ENCODE data around the gene ENOX1. TPM values are rescaled to one million over a fixed set of nuclear protein-coding genes. Genes with fewer than 3 reads are reported as not detected.

The ENOX1 gene
- total RNA-seq, 1 experiment from 2014 or later = 1.8 TPM

- no peaks in the 10 kb centered on the region for H3K9me3 Mint-ChIP-seq (ENCODE audit: unreplicated experiment)
- ChIA-PET CTCF (no interaction called here), POLR2A (no interaction called here)
- no peaks in the 10 kb centered on the region for H3K36me3 Mint-ChIP-seq (ENCODE audit: insufficient read depth, unreplicated experiment)
- TF ChIP-seq CTCF (IDR thresholded peaks at IDR 0.05; ENCODE audit: unreplicated experiment) = no peak
- no peaks in the 10 kb centered on the region for H3K27me3 Mint-ChIP-seq (ENCODE audit: insufficient read depth, unreplicated experiment)
- no TSS peak for BruUV-seq (replicated peaks)
- no peak overlapping the region for H3K4me3 Mint-ChIP-seq (ENCODE audit: unreplicated experiment)
- DNase-seq (ENCODE audit: unreplicated experiment) = no peak
- no peak overlapping the region for H3K27ac Mint-ChIP-seq (ENCODE audit: low read depth, unreplicated experiment)
- peaks cover 24% of the 10 kb centered on the region for H3K4me1 Mint-ChIP-seq (ENCODE audit: insufficient read depth, unreplicated experiment)
- intact Hi-C loops (cut with micrococcal nuclease) = no loop called here
Measured at GRCh38 chr13:43246382-43246781, 540.4 kb downstream of the ENOX1 start.

- no peaks in the 10 kb centered on the region for H3K27me3 Mint-ChIP-seq (ENCODE audit: insufficient read depth, unreplicated experiment)
- no TSS peak for BruUV-seq (replicated peaks)
- TF ChIP-seq CTCF (IDR thresholded peaks at IDR 0.05; ENCODE audit: unreplicated experiment) = no peak
- ChIA-PET POLR2A (no interaction called here), CTCF (interaction anchor here (0.6 kb wide), 1 partner anchor 149 kb away, joined by 3 read pairs; no protein-coding TSS in a partner anchor)
- intact Hi-C loops (cut with micrococcal nuclease) = no loop called here
- no peaks in the 10 kb centered on the region for H3K36me3 Mint-ChIP-seq (ENCODE audit: insufficient read depth, unreplicated experiment)
- no peak overlapping the region for H3K4me3 Mint-ChIP-seq (ENCODE audit: unreplicated experiment)
- no peak overlapping the region for H3K27ac Mint-ChIP-seq (ENCODE audit: low read depth, unreplicated experiment)
- peaks cover 24% of the 10 kb centered on the region for H3K4me1 Mint-ChIP-seq (ENCODE audit: insufficient read depth, unreplicated experiment)
- no peaks in the 10 kb centered on the region for H3K9me3 Mint-ChIP-seq (ENCODE audit: unreplicated experiment)
- DNase-seq (ENCODE audit: unreplicated experiment) = peak; percentile 45
Measured at GRCh38 chr13:43245374-43245964, 541.3 kb downstream of the ENOX1 start.

- no TSS peak for BruUV-seq (replicated peaks)
- H3K27me3 Mint-ChIP-seq (ENCODE audit: insufficient read depth, unreplicated experiment) = no peaks in the 10 kb centered on the region
- CTCF ChIA-PET = no interaction called here
- H3K4me3 Mint-ChIP-seq (ENCODE audit: unreplicated experiment) = no peak overlapping the region
- H3K4me1 Mint-ChIP-seq (ENCODE audit: insufficient read depth, unreplicated experiment) = peaks cover 24% of the 10 kb centered on the region
- intact Hi-C loops (cut with micrococcal nuclease) = no loop called here
- no peak for DNase-seq (ENCODE audit: unreplicated experiment)
- H3K27ac Mint-ChIP-seq (ENCODE audit: low read depth, unreplicated experiment) = no peak overlapping the region
- H3K9me3 Mint-ChIP-seq (ENCODE audit: unreplicated experiment) = no peaks in the 10 kb centered on the region
- POLR2A ChIA-PET = no interaction called here
- no peak for TF ChIP-seq CTCF (IDR thresholded peaks at IDR 0.05; ENCODE audit: unreplicated experiment)
- no peaks in the 10 kb centered on the region for H3K36me3 Mint-ChIP-seq (ENCODE audit: insufficient read depth, unreplicated experiment)
Measured at GRCh38 chr13:43244481-43244880, 542.3 kb downstream of the ENOX1 start.

GRCh38 chr13:43243711-43244110 lies 543.1 kb downstream of the ENOX1 start:
- no peak overlapping the region for H3K4me3 Mint-ChIP-seq (ENCODE audit: unreplicated experiment)
- no TSS peak for BruUV-seq (replicated peaks)
- no peaks in the 10 kb centered on the region for H3K9me3 Mint-ChIP-seq (ENCODE audit: unreplicated experiment)
- ChIA-PET POLR2A (no interaction called here), CTCF (no interaction called here)
- no peak overlapping the region for H3K27ac Mint-ChIP-seq (ENCODE audit: low read depth, unreplicated experiment)
- no peaks in the 10 kb centered on the region for H3K27me3 Mint-ChIP-seq (ENCODE audit: insufficient read depth, unreplicated experiment)
- DNase-seq (ENCODE audit: unreplicated experiment) = no peak
- intact Hi-C loops (cut with micrococcal nuclease) = no loop called here
- TF ChIP-seq CTCF (IDR thresholded peaks at IDR 0.05; ENCODE audit: unreplicated experiment) = no peak
- H3K4me1 Mint-ChIP-seq (ENCODE audit: insufficient read depth, unreplicated experiment) = peaks cover 24% of the 10 kb centered on the region
- no peaks in the 10 kb centered on the region for H3K36me3 Mint-ChIP-seq (ENCODE audit: insufficient read depth, unreplicated experiment)

Measured in MCF 10A (cell line).